ENCODE data around the gene EYS.
"Not testable (repeated sequence)": the region's sequence is repeated elsewhere in the genome, so short reads cannot be mapped to it uniquely, and the experiment has no call there.

The EYS gene

DNA sequence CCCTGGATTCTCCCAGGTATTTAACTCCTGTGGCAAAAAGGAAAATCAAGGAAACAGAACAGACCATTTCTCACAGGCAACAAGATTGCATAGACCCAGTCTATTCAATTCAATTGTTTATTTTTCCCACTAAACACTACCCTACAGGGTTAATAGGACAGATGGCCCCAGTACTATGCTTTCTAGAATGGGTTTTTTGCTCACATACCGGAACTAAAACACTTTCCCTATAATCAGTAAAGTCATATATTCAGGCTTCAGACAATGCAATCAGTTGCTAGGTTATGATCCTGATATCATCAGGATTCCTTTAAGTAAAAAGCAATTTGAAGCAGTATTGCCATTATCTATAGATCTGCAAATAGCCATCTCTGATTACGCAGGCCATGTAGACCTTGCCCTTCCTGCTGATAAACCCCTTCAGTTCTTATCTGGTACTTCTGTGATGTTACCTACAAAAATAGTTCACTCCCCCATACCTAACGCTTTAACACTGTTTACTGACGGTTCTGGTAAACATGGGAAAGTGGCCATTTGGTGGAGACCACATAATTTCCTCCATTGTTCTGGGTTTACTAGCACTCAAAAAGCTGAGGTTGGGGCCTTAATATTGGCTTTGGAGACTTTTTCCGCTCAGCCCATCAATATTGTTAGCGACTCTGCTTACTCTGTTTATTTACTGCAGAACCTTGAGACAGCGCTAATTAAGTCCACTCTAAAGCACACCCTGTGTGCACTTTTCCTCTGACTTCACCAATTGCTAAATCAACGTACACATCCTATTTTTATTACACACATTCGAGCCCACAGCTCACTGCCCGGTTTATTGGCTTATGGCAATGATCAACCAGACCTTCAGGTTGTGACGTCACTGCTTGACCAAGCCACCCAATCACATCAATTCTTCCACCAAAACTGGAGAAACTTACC lies 1405.5 kb downstream of the EYS start:
- no peak for DNase-seq (ENCODE audit: low read depth)

- no peak for DNase-seq (ENCODE audit: low read depth)
Measured at GRCh38 chr6:64299176-64299575, 1407.8 kb downstream of the EYS start.

- no peak for DNase-seq (ENCODE audit: low read depth)
Measured at GRCh38 chr6:64294034-64294433, 1413.0 kb downstream of the EYS start.

DNA sequence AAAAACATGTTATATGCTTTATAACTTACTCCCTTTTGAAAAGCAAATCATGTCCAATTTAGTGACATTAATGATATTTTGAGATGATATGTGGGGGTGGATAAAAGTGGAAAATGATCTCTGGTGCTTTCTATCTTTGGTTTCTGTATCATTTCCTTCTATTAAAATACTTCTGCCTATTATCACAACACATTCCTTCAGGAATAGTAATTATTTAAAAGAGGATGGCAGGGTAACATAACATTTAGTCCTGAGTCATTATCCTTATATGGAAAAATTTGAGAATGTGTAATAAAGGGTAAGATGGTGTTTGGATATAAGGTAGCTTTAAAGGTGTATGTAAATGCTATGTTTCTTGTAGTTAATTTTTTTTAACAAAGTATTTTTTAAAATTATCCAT lies 1413.7 kb downstream of the EYS start:
- DNase-seq (ENCODE audit: low read depth): no peak

DNA sequence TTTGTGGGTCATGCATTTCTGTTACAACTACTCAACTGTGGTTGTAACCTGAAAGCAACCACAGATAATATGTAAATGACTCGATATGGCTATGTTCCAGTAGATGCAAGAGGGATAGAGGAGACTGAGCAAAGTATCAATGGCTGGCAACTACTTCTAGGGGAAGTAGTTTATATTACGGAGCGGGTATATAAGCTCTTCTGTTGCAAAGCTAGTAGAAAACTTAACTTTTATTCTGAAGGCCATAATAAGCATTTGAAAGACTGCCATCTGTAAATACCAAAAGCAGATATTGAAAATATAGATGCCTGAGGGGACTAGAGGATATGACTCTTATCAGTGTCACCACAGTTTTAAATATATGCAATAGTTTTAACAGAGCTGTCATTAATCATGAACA lies 1416.2 kb downstream of the EYS start:
- DNase-seq (ENCODE audit: low read depth): no peak

DNA sequence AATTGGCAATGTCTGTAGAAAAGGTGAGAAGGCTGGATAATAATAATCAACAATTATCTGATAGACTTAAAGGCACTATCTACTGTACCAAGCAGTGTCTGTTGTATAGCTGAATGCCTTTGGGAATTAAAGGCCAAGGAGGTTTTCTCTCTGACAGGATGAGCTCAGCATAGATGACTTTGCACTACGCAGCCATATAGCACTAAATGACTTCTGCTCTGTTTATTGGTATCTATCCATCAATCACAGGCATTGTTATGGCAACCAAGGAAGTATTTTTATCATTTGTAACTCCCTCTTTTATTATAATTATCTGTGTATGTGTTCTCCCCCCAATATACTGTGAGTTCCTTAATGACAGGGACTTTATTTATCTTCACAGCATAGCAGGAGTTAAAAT lies 1417.1 kb downstream of the EYS start:
- no peak for DNase-seq (ENCODE audit: low read depth)

DNA sequence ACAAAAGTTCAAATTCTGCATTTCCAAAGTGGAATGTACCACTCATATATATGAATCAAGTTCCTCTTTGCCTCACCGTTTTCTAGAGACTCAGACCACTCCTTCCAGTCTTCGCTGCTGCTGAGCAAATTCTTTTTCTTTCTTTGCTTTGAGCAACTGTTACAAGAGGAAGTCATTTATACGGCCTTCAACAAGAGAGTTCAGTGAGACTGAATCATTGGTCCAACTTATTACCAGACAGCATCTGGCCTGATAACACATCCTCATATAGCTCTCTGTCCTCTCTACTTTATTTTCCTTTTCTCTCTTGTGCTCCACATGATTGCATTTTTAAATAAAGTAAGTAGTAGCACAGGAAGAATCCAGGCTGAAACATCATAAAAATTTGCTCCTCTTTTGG lies 1418.7 kb downstream of the EYS start:
- DNase-seq (ENCODE audit: low read depth): no peak

DNA sequence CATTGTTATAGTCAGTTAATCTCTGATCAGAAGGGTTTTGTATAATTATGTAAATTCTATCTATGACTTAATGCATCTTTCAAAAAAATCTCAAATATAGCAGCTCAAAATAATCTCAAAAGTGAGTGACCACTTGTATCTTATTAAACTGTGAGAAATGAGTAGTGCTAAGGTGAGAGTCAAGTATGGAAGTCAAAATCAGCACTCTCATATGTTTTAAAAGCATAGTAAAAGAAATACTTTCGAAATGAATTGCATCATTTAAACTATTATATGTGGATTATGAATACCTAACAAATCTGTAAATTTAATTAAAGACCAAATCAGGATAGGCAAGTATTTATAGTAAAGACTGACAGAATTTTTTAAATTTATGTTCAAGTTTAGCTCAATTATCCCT lies 1425.9 kb downstream of the EYS start:
- DNase-seq (ENCODE audit: low read depth): no peak

DNA sequence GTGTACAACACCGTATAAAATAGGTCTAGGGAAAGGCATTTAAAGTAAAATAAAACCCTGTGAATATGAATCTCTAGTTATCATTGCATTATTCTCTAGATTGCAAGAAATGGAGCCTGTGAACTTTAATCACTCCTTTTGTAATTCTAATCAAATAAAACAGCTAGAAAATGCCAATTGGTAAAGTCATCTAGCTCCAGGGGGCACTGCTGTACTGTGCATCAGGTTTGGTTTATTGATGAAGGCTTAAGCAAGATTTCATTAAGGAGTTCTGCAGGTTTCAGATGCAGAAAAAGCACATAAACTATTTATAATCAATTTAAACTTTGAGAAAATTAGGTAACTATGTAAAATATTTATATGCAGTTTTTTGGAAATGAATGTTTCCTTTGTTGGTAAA lies 1426.5 kb downstream of the EYS start:
- no peak for DNase-seq (ENCODE audit: low read depth)

- DNase-seq (ENCODE audit: low read depth): no peak
Measured at GRCh38 chr6:64270083-64270482, 1436.9 kb downstream of the EYS start.

DNA sequence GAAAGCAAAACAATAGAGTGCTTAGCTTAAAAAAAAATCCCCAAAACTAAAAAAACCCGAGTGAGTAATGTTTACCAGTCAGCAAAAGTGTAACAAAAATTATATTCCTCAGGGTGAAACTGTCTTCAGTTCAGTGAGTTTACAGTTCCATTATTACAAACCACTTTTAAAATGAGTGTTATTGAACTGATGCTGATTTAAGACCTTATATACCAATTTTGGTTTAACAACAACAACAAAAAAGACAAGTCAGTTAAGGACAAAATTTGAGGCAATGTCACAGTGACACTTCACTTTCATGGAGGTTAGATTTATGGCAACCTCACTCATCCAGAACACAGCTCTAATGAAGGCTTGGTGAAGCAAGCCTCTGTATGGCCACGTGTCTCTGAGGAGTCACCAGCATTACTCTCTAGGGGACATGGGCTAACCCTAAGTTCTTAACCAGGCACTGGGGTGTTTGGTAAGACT lies 1440.6 kb downstream of the EYS start:
- DNase-seq (ENCODE audit: low read depth): no peak

- DNase-seq (ENCODE audit: low read depth): no peak
Measured at GRCh38 chr6:64263778-64264177, 1443.2 kb downstream of the EYS start.

DNA sequence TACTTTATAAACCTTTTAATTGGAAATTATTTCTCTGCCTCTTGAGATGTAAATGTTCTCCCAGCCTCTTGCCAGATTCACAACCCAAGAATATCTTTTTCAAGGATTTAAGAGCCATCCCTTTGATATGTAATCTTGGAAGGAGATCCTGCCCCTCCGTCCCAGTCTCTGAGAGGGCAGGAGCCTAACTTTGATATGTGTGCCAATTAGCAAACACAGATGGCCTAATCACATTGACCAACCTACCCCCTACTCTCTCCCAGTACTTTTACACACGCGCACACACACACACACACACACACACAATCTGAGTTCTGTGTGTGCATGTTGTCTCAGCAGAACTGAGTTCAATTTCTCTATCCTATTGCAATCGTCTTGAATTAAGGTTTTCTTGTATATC lies 1447.7 kb downstream of the EYS start:
- no peak for DNase-seq (ENCODE audit: low read depth)

DNA sequence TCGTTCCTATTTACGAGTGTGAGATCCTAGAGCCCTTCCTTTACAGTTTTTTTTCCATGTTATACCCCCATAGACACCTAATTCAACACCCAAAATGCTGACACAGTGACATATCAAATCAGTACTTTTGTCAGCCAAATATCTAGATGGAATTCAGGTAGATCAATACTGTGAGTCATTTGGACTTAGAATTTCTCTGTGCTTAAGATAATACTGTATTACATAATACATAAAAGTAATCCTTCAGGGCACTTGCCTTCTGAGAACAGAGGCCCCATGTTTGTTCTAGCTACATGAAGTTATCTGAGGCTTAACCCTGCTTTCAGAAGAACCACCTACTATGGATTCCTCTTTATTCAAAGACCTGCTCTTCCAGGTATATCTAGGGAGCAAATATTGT lies 1448.3 kb downstream of the EYS start:
- no peak for DNase-seq (ENCODE audit: low read depth)

DNA sequence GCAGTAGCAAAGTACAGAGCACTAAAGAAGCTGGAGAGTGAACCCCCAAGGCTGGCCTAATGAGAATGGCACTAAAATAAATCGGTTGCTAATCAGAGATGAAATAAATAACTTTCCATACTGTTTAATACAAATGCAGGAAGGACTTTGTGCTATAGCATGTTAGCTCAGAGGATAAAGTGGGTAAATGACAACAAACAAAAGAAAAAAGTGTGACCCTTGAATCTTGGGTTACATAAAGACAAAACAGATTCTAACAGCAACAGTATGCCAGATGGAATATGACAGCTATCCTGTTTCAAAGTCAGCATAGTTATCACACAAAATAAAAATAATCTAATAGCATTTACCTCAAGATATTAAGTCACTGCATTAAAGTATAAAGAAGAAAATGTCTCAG lies 1448.7 kb downstream of the EYS start:
- no peak for DNase-seq (ENCODE audit: low read depth)

DNA sequence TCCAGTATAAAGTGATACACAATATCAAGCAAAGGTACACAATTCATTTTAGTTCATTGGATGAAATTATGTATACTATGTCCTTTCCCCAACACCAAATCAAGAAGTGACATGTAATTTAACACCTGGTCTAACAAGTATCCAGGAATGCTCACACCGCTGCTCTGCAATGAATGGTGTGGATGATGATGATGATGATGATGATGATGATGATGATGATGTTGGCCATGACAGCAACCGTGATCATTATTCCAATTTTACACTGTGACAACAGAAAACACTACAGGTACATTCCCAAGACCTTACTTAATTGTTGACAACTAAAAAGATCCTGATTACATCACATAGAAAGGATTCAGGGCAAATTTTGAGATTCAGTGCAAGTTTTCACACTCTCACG lies 1449.4 kb downstream of the EYS start:
- no peak for DNase-seq (ENCODE audit: low read depth)

DNA sequence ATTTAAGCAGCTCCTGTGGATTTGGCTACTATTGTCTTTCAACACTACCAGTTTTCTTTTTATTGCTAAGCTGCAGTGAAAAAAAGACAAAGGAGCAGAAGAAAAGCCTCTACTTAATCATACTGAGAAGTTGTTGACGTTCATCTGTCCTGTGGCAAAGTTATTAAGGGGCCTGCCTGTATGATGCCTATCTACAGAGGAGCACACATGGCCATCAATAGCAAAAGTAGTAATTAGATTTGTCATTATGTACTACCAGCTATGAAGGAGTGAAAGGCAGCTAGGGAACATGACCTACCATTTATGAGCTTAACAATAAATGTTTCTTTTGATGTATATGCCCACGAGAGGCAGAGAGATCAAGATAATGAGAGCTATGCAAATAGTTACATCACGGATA lies 1450.5 kb downstream of the EYS start:
- no peak for DNase-seq (ENCODE audit: low read depth)

DNA sequence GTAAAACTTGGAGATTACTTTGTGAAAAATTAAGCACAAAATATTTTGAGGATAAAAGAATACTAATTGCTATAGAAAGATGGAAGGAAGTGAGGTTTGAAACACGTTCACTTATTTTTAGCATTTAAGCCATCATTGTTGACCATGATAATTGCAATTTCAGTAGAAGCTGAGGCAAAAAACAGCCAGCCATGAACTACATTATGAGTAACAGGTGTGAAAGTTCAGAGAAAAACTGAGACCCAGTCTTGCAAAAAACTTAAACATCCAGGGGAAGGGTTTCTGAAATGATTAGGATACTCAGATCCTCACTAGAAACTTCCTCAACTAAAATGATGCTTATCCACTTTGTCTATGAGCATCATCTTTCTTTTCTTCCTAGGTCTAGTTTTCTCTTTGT lies 1452.0 kb downstream of the EYS start:
- DNase-seq (ENCODE audit: low read depth): no peak

- DNase-seq (ENCODE audit: low read depth): no peak
Measured at GRCh38 chr6:64254558-64254957, 1452.5 kb downstream of the EYS start.

- DNase-seq (ENCODE audit: low read depth): no peak
Measured at GRCh38 chr6:64252256-64252655, 1454.8 kb downstream of the EYS start.

- DNase-seq (ENCODE audit: low read depth): no peak
Measured at GRCh38 chr6:64250126-64250525, 1456.9 kb downstream of the EYS start.

GRCh38 chr6:64249115-64249514 lies 1457.9 kb downstream of the EYS start:
- no peak for DNase-seq (ENCODE audit: low read depth)

GRCh38 chr6:64243618-64244017 lies 1463.4 kb downstream of the EYS start:
- no peak for DNase-seq (ENCODE audit: low read depth)

GRCh38 chr6:64238908-64239307 lies 1468.1 kb downstream of the EYS start:
- not testable (repeated sequence) for DNase-seq (ENCODE audit: low read depth)
